GM23338 (cell line): ENCODE measurements around the gene KIF2C. TPM values are rescaled to one million over a fixed set of nuclear protein-coding genes. Genes with fewer than 3 reads are reported as not detected.
"Not testable (repeated sequence)": the region's sequence is repeated elsewhere in the genome, so short reads cannot be mapped to it uniquely, and the experiment has no call there.

ENCODE experiments used
- ATAC-seq: fragments of 200-7000 bp; cut with Tn5 transposase; 3 replicates; pipeline ENCODE4 v1.9.1; 2020
- DNase-seq: peaks from one replicate; pipeline ENCODE4 v3.0.0-alpha.2; 2015; ENCODE audit warnings: low spot score
- H2AFZ ChIP-seq: fragments of 200-600 bp; sonication (generic); 2 replicates; pipeline ENCODE4 v1.8.0; 2016; ENCODE audit warnings: antibody characterized with exemption, mild to moderate bottlenecking, moderate library complexity
- H3F3A ChIP-seq: fragments of 200-600 bp; sonication (generic); replicated peaks from 2 replicates; pipeline ENCODE4 v1.8.0; 2017; ENCODE audit warnings: antibody characterized with exemption, mixed run types, low read depth
- H3K27ac ChIP-seq: fragments of 200-600 bp; sonication (generic); 2 replicates; pipeline ENCODE4 v1.6.1; 2016; ENCODE audit warnings: low read depth
- H3K27me3 ChIP-seq: fragments of 200-600 bp; sonication (generic); 2 replicates; pipeline ENCODE4 v1.8.0; 2016; ENCODE audit warnings: mild to moderate bottlenecking, mixed run types, moderate library complexity; ENCODE audit not compliant: insufficient read depth
- H3K36me3 ChIP-seq: fragments of 200-600 bp; sonication (generic); 2 replicates; pipeline ENCODE4 v1.8.0; 2016; ENCODE audit warnings: mild to moderate bottlenecking; ENCODE audit not compliant: insufficient read depth
- H3K4me1 ChIP-seq: fragments of 200-600 bp; sonication (generic); 2 replicates; pipeline ENCODE4 v1.8.0; 2016; ENCODE audit warnings: mild to moderate bottlenecking, moderate library complexity; ENCODE audit not compliant: insufficient read depth
- H3K4me2 ChIP-seq: fragments of 200-600 bp; sonication (generic); 2 replicates; pipeline ENCODE4 v1.7.1; 2017; ENCODE audit warnings: mixed run types
- H3K4me3 ChIP-seq: fragments of 200-600 bp; sonication (generic); 2 replicates; pipeline ENCODE4 v1.6.1; 2016; ENCODE audit warnings: mixed run types
- H3K79me2 ChIP-seq: fragments of 200-600 bp; sonication (generic); replicated peaks from 2 replicates; pipeline ENCODE4 v1.8.0; 2017; ENCODE audit warnings: mild to moderate bottlenecking; ENCODE audit not compliant: insufficient read depth
- H3K9me2 ChIP-seq: fragments of 200-600 bp; sonication (generic); 2 replicates; pipeline ENCODE4 v1.8.0; 2017; ENCODE audit not compliant: insufficient read depth
- H4K20me1 ChIP-seq: fragments of 200-600 bp; sonication (generic); replicated peaks from 2 replicates; pipeline ENCODE4 v1.8.0; 2017; ENCODE audit warnings: mild to moderate bottlenecking; ENCODE audit not compliant: insufficient read depth
- H3K27ac Mint-ChIP-seq: 2 replicates; pipeline ENCODE4 v1.8.0; 2020; ENCODE audit warnings: inconsistent platforms, mild to moderate bottlenecking, moderate library complexity, mixed read lengths
- H3K27me3 Mint-ChIP-seq: 3 replicates; pipeline ENCODE4 v1.8.0; 2022; ENCODE audit warnings: low read depth, mild to moderate bottlenecking, moderate library complexity, mixed read lengths, inconsistent platforms; ENCODE audit not compliant: insufficient read depth, poor library complexity
- H3K36me3 Mint-ChIP-seq: 3 replicates; pipeline ENCODE4 v1.8.0; 2021; ENCODE audit warnings: low read depth, mild to moderate bottlenecking, inconsistent platforms, moderate library complexity, mixed read lengths
- H3K4me1 Mint-ChIP-seq: 3 replicates; pipeline ENCODE4 v1.8.0; 2020; ENCODE audit warnings: mild to moderate bottlenecking, inconsistent platforms, mixed read lengths
- H3K4me3 Mint-ChIP-seq: 3 replicates; pipeline ENCODE4 v1.8.0; 2021; ENCODE audit warnings: moderate library complexity, mild to moderate bottlenecking, inconsistent platforms, mixed read lengths
- H3K9me3 Mint-ChIP-seq: 3 replicates; pipeline ENCODE4 v1.8.0; 2020; ENCODE audit warnings: moderate library complexity, mild to moderate bottlenecking, inconsistent platforms, mixed read lengths
- JUNB ChIP-seq: IDR thresholded peaks from one replicate; pipeline ENCODE4 v1.6.1; 2016; ENCODE audit warnings: antibody characterized with exemption; ENCODE audit not compliant: unreplicated experiment
- NANOG ChIP-seq: IDR thresholded peaks from 2 replicates; pipeline ENCODE4 v1.6.1; 2016; ENCODE audit warnings: antibody characterized with exemption, borderline replicate concordance
- STAT1 ChIP-seq: IDR thresholded peaks from one replicate; pipeline ENCODE4 v1.6.1; 2016; ENCODE audit warnings: antibody characterized with exemption; ENCODE audit not compliant: unreplicated experiment
- ZNF331 ChIP-seq: fragments of 250-450 bp; sonication (Bioruptor Pico); IDR thresholded peaks from 2 replicates; pipeline ENCODE4 v1.5.0; 2020; ENCODE audit warnings: low read depth, mild to moderate bottlenecking, moderate library complexity
- polyA plus RNA-seq: library from polyadenylated mRNA; unstranded; fragments of >200 nt; fragmentation: Nextera tagmentation; extraction: Ambion mirVana; gene quantifications from 2 replicates; pipeline ENCODE4 v1.2.1, GENCODE V29; 2016
- total RNA-seq: library from RNA; depleted of rRNA; stranded (reverse); fragments of >200 nt; shearing (Covaris generic); gene quantifications from 2 replicates; pipeline ENCODE4 v1.2.3, GENCODE V29; 2014
- TF ChIP-seq, protein P1 (sequence below): fragments of 250-450 bp; sonication (Bioruptor Pico); IDR thresholded peaks from 2 replicates; pipeline ENCODE4 v1.5.0; 2020; ENCODE audit warnings: mild to moderate bottlenecking, moderate library complexity
- TF ChIP-seq, protein P2 (sequence below): IDR thresholded peaks from 2 replicates; pipeline ENCODE4 v1.6.1; 2016; ENCODE audit warnings: antibody characterized with exemption
- TF ChIP-seq, protein P3 (sequence below), 2 experiments: fragments of 200-600 bp in 1 of 2; sonication (generic) in 1 of 2; conservative IDR thresholded peaks; 2 replicates each; pipeline versions ENCODE4 v1.5.1 to v1.6.1; 2016 to 2017; ENCODE audit warnings: antibody characterized with exemption in 2 of 2, low read depth in 2 of 2, mild to moderate bottlenecking in 2 of 2, moderate library complexity in 1 of 2

KIF2C gene
- total and polyA plus RNA-seq, 2 experiments from 2014 or later, result 38.0 to 62.9 TPM

DNA sequence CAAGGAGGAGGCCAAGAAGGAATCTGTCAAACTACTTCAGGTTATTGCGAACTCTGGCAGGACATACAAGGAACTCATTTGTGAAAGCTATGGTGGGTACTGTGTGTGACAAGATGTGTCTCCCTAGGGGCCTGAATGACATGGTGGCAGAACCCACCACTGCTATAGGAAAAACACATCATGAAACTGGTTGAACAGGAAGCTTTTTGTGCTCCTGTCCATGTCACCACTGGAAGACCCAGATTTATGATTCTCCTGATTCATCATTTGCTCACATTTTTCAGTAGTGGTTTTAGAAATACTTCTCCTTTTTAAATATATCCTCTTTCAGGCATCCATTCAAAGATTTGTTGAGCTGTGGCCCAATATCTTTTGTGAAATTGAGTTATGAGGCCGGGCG is 41.5 kb upstream of the KIF2C start (continued):
- TF ChIP-seq, protein P1, sequence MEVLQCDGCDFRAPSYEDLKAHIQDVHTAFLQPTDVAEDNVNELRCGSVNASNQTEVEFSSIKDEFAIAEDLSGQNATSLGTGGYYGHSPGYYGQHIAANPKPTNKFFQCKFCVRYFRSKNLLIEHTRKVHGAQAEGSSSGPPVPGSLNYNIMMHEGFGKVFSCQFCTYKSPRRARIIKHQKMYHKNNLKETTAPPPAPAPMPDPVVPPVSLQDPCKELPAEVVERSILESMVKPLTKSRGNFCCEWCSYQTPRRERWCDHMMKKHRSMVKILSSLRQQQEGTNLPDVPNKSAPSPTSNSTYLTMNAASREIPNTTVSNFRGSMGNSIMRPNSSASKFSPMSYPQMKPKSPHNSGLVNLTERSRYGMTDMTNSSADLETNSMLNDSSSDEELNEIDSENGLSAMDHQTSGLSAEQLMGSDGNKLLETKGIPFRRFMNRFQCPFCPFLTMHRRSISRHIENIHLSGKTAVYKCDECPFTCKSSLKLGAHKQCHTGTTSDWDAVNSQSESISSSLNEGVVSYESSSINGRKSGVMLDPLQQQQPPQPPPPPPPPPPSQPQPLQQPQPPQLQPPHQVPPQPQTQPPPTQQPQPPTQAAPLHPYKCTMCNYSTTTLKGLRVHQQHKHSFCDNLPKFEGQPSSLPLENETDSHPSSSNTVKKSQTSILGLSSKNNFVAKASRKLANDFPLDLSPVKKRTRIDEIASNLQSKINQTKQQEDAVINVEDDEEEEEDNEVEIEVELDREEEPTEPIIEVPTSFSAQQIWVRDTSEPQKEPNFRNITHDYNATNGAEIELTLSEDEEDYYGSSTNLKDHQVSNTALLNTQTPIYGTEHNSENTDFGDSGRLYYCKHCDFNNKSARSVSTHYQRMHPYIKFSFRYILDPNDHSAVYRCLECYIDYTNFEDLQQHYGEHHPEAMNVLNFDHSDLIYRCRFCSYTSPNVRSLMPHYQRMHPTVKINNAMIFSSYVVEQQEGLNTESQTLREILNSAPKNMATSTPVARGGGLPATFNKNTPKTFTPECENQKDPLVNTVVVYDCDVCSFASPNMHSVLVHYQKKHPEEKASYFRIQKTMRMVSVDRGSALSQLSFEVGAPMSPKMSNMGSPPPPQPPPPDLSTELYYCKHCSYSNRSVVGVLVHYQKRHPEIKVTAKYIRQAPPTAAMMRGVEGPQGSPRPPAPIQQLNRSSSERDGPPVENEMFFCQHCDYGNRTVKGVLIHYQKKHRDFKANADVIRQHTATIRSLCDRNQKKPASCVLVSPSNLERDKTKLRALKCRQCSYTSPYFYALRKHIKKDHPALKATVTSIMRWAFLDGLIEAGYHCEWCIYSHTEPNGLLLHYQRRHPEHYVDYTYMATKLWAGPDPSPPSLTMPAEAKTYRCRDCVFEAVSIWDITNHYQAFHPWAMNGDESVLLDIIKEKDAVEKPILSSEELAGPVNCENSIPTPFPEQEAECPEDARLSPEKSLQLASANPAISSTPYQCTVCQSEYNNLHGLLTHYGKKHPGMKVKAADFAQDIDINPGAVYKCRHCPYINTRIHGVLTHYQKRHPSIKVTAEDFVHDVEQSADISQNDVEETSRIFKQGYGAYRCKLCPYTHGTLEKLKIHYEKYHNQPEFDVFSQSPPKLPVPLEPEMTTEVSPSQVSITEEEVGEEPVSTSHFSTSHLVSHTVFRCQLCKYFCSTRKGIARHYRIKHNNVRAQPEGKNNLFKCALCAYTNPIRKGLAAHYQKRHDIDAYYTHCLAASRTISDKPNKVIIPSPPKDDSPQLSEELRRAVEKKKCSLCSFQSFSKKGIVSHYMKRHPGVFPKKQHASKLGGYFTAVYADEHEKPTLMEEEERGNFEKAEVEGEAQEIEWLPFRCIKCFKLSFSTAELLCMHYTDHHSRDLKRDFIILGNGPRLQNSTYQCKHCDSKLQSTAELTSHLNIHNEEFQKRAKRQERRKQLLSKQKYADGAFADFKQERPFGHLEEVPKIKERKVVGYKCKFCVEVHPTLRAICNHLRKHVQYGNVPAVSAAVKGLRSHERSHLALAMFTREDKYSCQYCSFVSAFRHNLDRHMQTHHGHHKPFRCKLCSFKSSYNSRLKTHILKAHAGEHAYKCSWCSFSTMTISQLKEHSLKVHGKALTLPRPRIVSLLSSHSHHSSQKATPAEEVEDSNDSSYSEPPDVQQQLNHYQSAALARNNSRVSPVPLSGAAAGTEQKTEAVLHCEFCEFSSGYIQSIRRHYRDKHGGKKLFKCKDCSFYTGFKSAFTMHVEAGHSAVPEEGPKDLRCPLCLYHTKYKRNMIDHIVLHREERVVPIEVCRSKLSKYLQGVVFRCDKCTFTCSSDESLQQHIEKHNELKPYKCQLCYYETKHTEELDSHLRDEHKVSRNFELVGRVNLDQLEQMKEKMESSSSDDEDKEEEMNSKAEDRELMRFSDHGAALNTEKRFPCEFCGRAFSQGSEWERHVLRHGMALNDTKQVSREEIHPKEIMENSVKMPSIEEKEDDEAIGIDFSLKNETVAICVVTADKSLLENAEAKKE (CRISPR knock-in tag), result no peak
- TF ChIP-seq ZNF331 (CRISPR knock-in tag), result no peak

DNA sequence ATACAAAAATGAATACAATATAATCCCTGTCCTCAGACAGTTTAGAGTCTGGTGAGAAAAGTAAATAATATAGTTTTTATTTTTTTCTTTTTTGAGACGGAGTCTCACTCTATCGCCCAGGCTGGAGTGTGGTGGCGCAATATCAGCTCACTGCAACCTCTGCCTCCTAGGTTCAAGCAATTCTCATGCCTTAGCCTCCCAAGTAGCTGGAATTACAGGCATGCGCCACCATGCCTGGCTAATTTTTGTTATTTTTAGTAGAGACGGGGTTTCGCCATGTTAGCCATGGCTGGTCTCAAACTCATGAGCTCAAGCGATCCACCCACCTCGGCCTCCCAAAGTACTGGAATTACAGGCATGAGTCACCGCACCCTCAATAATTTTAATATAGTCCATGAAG is 40.3 kb upstream of the KIF2C start:
- not testable (repeated sequence) for H3K36me3 ChIP-seq, H3K4me2 ChIP-seq, ATAC-seq, H3K36me3 Mint-ChIP-seq, DNase-seq, H3K27me3 Mint-ChIP-seq, H4K20me1 ChIP-seq, H3K9me3 Mint-ChIP-seq, H3K79me2 ChIP-seq, H3K4me1 ChIP-seq, H3K27me3 ChIP-seq, H3K27ac ChIP-seq, H3K4me3 ChIP-seq, H3K27ac Mint-ChIP-seq, H3K4me1 Mint-ChIP-seq, H2AFZ ChIP-seq, H3K4me3 Mint-ChIP-seq, H3F3A ChIP-seq, H3K9me2 ChIP-seq

DNA sequence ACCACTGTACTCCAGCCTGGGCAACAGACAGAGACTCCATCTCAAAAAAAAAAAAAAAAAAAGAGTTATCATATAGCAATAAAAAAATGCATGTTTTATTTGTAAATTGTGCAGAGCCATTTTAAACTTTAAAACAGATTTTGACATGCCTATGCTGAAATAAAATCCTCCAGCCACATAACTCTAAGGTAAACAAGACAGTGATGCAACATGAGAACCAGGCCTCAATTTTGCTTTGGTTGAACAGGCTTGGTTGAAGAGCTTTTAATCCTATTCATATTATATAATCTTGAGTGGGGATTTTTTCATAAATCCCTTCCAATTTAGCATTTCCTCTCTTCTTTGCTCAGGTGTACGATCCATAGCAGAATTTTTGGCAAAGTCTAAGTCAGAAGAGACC is 39.1 kb upstream of the KIF2C start:
- Histone ChIP-seq H3K36me3 (no peaks in the 10 kb centered on the region), H3K4me2 (no peak overlapping the region), H3K4me3 (no peak overlapping the region), H2AFZ (no peak overlapping the region), H3K79me2 (no peaks in the 10 kb centered on the region), H4K20me1 (no peaks in the 10 kb centered on the region), H3K27ac (no peak overlapping the region), H3K4me1 (no peaks in the 10 kb centered on the region), H3K27me3 (no peaks in the 10 kb centered on the region), H3K9me2 (no peaks in the 10 kb centered on the region), H3F3A (no peaks in the 10 kb centered on the region; the same call in 1 of the 2 replicates)
- no peak overlapping the region for H3K27ac Mint-ChIP-seq
- ATAC-seq, result no peak
- no peak overlapping the region for H3K4me3 Mint-ChIP-seq
- H3K36me3 Mint-ChIP-seq, result no peaks in the 10 kb centered on the region
- H3K27me3 Mint-ChIP-seq, result peaks cover 7% of the 10 kb centered on the region
- no peak for DNase-seq
- H3K9me3 Mint-ChIP-seq, result no peaks in the 10 kb centered on the region
- H3K4me1 Mint-ChIP-seq, result peaks cover 6% of the 10 kb centered on the region; the same call in 2 of the 3 replicates
- TF ChIP-seq, protein P2, sequence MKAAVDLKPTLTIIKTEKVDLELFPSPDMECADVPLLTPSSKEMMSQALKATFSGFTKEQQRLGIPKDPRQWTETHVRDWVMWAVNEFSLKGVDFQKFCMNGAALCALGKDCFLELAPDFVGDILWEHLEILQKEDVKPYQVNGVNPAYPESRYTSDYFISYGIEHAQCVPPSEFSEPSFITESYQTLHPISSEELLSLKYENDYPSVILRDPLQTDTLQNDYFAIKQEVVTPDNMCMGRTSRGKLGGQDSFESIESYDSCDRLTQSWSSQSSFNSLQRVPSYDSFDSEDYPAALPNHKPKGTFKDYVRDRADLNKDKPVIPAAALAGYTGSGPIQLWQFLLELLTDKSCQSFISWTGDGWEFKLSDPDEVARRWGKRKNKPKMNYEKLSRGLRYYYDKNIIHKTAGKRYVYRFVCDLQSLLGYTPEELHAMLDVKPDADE, result no peak
- TF ChIP-seq STAT1 (no peak), NANOG (no peak), JUNB (no peak), ZNF331 (CRISPR knock-in tag) (no peak)
- TF ChIP-seq, protein P3, sequence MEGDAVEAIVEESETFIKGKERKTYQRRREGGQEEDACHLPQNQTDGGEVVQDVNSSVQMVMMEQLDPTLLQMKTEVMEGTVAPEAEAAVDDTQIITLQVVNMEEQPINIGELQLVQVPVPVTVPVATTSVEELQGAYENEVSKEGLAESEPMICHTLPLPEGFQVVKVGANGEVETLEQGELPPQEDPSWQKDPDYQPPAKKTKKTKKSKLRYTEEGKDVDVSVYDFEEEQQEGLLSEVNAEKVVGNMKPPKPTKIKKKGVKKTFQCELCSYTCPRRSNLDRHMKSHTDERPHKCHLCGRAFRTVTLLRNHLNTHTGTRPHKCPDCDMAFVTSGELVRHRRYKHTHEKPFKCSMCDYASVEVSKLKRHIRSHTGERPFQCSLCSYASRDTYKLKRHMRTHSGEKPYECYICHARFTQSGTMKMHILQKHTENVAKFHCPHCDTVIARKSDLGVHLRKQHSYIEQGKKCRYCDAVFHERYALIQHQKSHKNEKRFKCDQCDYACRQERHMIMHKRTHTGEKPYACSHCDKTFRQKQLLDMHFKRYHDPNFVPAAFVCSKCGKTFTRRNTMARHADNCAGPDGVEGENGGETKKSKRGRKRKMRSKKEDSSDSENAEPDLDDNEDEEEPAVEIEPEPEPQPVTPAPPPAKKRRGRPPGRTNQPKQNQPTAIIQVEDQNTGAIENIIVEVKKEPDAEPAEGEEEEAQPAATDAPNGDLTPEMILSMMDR (conservative IDR thresholded peaks at IDR 0.05; ENCODE audit: low read depth in 2 of 2), result no peak
